ENCODE data around the gene TEX10. TPM values are rescaled to one million over a fixed set of nuclear protein-coding genes. Genes with fewer than 3 reads are reported as not detected.
A peak's percentile ranks its signal among the peaks of the same experiment; 100 is the strongest.

TEX10 gene
- total and polyA plus RNA-seq, 9 of the 15 experiments (the other 6 are each of a cell fraction or from before 2014, with no cell fraction given): 27.8 to 60.0 (median 47.9) TPM

GRCh38 chr9:100355561-100355960 is 2.8 kb upstream of the TEX10 start:
- intact Hi-C loops (cut with micrococcal nuclease) (no loop called here), in situ Hi-C loops (cut with MboI) (no loop called here)
- peaks cover 32% of the 10 kb centered on the region for H3K79me2 ChIP-seq (ENCODE audit: control insufficient read depth, insufficient read depth, low read length)
- peaks cover 8% of the 10 kb centered on the region for H3K9me3 ChIP-seq (replicated peaks; ENCODE audit: control insufficient read depth, insufficient read depth, low read depth, low read length)
- H3K4me1 ChIP-seq (replicated peaks in 1 of 2; ENCODE audit: control insufficient read depth in 2 of 2, insufficient read depth in 2 of 2, low read length in 2 of 2): peaks cover 7 to 11% of the 10 kb centered on the region in 2 experiments; a peak in 4 of 5 replicates
- no peaks in the 10 kb centered on the region for H3K27me3 ChIP-seq (ENCODE audit: control insufficient read depth in 2 of 2, insufficient read depth in 2 of 2, low read length in 2 of 2)
- H3K9me1 ChIP-seq (ENCODE audit: control insufficient read depth, insufficient read depth, low read length): no peaks in the 10 kb centered on the region
- CTCF ChIA-PET (ENCODE audit: low intra/inter-chr PET ratio): no interaction called here
- no peak overlapping the region for H3K27ac ChIP-seq (ENCODE audit: extremely low read depth, low read depth, low read length)
- POLR2A ChIA-PET: interaction anchor here (0.6 kb wide), 1 partner anchor 815 kb away, joined by 3 read pairs; no protein-coding TSS in a partner anchor
- H3K9ac ChIP-seq (ENCODE audit: insufficient read depth in 1 of 2, low read depth in 2 of 2, low read length in 2 of 2): no peak overlapping the region
- ATAC-seq: no peak
- BruUV-seq (replicated peaks): no TSS peak
- no peak for FAIRE-seq
- no peak overlapping the region for H3K4me2 ChIP-seq (ENCODE audit: insufficient read depth, low read length)
- H2AFZ ChIP-seq (ENCODE audit: low read depth, low read length): no peak overlapping the region
- H3K4me3 ChIP-seq: no peak overlapping the region
- peaks cover 3% of the 10 kb centered on the region; the same call in 1 of the 3 replicates for H3K36me3 ChIP-seq (ENCODE audit: control insufficient read depth, insufficient read depth, low read length)
- peaks cover 18% of the 10 kb centered on the region; the same call in 1 of the 2 replicates for H4K20me1 ChIP-seq (replicated peaks; ENCODE audit: control insufficient read depth, insufficient read depth, low read length)
- WGBS (ENCODE audit: insufficient coverage, low coverage, missing lambda C conversion rate): 83% methylated on average over 2 of the region's 2 CpGs
- TF ChIP-seq CUX1 (CRISPR knock-in tag; IDR thresholded peaks at IDR 0.05) (no peak), RFX5 (IDR thresholded peaks at IDR 0.05; ENCODE audit: low read depth, low read length) (peak; percentile 63; the same call in 1 of the 2 replicates), ZNF324 (CRISPR knock-in tag; IDR thresholded peaks at IDR 0.05) (no peak), NFIC (IDR thresholded peaks at IDR 0.05) (no peak), CBFA2T3 (IDR thresholded peaks at IDR 0.05) (no peak), ZNF717 (CRISPR knock-in tag; IDR thresholded peaks at IDR 0.05) (no peak)
- DNase-seq (ENCODE audit: extremely low read depth in 1 of 4, low spot score in 3 of 4): no peak
